HG03095 (cell line): ENCODE data around the gene APRT.

Source experiments
- ATAC-seq: cut with Tn5 transposase; IDR thresholded peaks from one replicate; pipeline ENCODE4 v1.9.1; 2021; ENCODE audit warnings: moderate library complexity; ENCODE audit not compliant: unreplicated experiment

The APRT gene

DNA sequence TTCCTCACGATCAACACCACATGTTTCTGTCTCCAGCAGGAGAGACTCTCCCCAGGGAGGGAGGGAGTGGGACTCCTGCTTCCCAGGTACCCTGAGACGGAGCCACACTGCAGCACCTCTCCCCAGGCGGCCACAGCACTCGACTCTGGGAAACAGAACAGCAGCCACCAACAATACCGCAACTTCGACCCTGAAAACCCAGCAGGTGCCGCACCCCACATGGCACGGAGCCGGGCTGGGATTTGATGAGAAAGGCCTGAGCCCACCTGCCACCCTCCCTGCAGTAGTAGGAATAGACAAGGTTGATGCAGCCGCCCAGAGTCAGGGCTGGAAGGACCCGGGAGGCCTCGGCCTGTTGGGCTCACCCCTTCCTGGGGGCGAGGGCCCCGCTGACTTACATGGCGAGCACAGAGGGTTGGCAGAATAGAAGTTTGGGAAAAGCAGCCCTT is 30.6 kb upstream of the APRT start:
- no peak for ATAC-seq

DNA sequence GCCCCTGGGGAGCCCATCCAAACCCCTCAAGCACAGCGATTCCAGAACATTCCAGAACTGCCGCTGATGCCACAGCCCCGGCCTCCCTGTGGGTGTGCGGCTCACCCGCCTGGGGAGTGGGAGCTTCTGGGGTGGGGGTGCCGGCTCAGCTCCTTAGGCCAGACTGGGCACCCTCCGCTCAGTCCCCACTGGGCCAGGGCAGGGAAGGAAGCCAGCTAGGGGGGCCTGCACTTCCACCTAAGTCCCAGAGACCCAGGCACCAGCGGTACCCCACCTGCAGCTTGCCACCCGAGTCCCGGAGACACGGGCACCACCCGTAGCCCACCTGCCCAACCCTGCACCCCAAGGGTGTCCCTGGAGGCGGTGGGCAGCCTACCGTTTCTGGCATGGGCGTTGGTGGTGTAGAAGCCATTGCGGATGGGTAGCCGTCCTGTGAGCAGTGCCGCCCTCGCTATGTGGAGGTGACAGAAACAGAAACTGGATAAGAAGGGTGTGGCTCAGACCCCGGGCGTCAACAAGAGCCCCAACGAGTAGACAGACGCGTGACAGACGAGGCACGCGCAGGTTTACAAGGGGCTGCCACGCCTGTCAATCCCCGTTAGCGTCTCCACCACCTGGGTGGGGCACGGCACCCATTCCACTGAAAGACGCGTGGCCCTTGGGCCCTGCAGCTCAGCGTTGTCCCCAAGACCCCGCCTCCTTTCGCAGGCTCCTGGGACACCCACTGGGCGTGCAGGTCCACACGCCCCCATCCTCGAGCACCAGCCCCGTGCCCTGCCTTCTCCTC is 30.0 kb upstream of the APRT start:
- no peak for ATAC-seq

DNA sequence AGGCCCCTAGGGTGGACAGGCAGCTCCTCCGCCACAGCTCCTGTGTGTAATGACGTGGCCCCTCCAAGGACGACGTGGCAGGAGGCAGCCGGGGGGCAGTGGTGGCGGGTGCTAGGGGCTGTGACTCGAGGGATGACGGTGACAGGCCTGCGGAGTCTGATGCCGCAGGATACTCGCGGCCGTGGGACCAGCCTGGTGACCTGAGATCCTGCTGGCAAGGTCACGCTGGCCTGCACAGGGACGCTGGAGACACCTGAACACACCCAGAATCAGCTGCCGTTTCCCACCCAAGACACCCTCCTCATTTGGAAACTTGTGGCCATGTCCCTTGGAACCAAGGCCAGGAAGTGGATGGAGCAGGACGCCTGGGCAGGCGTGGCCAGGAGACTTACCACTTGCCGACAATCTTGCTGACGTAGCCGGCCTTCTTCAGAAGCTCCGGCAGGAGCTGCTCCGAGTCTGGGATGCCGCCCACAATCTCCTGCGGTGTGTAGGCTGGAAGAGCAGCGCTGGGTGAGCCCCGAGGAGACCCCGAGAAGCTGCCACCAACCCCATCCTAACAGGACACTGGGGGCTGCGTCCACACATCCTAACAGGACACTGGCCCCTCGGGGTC is 29.0 kb upstream of the APRT start:
- no peak for ATAC-seq

DNA sequence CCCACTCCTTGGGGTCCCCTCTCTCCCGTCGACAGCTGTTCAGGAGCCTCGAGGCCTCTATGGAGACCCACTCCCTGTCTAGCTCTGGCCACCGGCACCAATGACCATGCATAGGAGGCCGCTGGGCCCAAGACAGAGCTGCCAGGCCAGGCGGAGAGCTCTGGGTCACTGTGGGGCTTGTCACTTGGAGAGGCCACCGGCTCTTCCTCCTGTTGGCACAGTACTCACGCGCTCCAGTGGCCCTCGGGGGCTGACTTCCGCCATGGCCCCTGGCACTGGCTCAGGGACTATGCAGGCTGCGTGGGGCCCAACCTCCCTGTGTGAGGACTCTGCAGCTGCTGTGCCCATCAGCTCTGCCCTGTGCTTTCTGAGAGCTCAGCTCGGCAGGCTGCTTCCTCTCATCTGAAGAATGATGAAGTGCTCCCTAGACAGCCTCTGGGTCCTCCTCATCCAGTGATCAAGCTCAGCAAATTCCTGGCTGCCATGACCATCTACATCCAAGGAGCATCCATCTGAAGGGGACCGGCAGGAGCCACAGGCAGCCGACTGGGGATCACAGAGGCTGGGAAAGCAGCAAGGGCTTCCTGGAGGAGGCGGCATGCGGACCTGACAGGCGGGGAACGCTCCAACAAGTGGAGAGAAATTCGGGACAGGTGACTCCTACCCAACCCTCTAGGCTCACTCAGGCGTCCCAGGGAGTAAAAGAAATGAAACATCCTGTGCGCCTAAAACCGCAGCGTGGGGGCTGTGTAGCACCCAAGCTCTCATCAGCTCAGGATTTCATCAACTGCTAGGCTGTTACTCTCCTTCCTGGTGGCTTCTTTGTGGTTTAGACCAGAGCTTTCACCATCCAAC is 28.2 kb upstream of the APRT start:
- ATAC-seq: no peak

DNA sequence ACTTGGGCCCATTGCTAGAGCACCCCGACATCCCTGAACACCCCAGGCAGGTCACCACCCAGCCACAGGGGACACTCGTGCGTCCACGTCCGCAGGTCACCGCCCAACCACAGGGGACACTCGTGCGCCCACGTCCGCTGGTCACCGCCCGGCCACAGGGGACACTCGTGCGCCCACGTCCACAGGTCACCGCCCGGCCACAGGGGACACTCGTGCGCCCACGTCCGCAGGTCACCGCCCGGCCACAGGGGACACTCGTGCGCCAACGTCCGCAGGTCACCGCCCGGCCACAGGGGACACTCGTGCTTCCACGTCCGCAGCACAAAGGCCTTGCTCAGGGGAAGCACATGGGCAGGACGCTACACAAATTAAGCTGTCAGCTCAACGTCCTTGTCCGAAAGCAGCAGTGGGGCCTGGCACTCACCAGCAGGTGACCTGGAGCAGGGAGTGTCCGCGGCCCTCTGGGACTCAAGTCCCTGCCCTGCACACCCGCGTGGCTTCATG is 27.4 kb upstream of the APRT start:
- no peak for ATAC-seq

DNA sequence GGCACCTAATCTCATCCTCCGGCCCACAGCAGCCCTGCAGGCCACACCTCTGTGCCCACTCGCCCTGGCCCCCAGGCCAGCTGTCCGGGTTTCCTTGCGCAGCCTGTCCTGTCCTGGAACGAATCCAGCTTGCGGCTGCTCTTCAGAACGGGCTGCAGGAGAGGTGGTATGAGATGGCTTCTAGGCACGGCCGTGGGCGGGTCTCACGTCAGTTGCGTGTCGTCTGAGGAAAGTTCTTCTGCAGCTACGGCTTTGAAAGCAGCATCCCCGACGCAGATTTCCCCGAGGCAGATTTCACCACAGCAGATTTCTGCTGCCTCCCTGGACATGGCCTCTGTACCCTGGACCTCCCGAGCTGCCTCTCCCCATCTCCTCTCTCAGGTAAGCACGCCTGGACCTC is 26.8 kb upstream of the APRT start:
- no peak for ATAC-seq

DNA sequence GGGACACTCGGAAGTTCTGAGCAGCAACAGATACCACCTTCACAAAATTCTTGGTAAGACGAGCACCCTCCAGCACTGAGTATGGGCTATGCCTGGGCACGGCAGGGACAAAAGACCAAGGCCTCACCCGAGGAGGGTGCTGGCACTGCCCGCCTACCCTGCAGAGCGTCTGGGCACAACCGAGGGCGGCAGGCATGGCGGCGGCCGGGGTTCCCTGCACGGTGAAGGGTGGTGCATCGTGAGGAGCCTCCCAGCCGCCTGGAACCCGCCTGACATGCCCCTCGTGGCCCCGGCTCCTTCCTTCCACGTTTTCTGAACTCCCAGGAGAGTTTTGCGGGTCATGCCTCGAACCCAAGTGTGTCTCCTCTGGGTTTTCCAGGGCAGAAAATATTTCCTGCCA is 26.1 kb upstream of the APRT start:
- no peak for ATAC-seq

DNA sequence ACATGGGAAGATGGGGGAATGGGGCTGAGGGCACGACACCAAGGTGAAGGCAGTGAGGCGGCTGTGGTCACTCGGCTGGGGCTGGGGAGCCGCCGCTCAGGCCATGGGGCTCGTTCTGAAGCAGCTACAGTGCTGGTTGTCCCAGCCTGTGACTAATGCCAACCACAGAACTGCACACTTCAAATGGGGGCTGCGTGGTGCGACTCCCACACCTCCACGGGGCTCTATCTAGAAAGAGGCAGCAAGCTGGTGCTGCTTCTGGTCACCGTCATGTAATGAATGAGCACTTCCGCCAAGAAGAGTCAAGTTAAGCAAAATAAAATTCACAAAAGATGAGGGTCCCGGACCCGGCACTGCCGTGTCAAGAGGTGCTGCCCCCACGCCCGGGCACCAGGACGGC is 25.1 kb upstream of the APRT start:
- no peak for ATAC-seq

DNA sequence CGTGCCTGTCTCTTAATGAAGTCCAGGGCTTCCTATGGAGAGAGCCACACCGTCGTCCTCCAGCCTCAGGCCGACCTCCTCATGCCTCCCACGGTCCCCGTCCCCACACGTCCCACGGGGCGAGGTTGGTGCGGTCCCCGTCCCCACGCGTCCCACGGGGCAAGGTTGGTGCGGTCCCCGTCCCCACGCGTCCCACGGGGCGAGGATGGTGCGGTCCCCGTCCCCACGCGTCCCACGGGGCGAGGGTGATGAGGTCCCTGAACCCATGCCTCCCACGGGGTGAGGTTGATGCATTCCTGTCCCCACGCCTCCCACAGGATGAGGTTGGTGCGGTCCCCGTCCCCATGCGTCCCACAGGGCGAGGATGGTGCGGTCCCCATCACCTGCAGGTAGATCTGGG is 24.1 kb upstream of the APRT start:
- ATAC-seq: no peak

DNA sequence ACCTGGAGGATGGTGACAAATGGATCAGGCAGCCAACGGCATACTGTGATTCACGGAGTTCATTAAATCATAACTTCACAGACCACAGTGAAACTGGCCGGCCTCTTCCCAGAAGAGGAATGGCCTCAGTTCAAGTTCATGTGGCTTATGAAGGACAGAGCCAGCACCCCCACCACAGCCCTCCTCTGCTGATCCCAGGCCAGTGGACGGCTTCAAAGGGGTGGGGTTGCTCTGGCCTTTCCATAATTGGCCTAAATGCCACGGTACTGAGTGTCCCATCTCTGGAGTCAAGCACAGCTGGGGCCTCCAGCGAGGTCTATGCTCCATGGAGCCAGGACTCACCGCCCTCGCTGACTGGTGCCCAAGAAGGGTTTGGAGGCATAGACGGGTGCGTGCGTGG is 23.7 kb upstream of the APRT start:
- no peak for ATAC-seq

DNA sequence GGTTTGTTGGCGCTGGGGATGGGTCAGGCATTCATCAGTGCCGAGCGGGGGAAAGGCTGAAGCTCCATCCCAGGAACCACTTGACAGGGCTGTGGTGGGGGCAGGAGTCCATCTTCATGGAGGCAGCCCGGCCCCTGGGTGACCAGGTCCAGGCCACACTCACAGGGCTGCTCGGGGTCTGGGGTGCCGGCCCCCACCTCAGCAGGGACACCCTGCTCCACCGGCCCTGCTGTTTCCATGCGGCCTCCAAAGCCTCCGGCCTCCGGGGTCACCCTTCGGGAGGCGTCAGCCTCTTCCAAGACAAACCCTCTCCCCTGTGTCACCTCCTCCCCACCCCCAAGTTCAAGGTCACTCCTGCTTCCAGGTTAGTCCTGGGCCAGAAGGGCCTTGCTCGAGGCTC is 22.9 kb upstream of the APRT start:
- no peak for ATAC-seq

DNA sequence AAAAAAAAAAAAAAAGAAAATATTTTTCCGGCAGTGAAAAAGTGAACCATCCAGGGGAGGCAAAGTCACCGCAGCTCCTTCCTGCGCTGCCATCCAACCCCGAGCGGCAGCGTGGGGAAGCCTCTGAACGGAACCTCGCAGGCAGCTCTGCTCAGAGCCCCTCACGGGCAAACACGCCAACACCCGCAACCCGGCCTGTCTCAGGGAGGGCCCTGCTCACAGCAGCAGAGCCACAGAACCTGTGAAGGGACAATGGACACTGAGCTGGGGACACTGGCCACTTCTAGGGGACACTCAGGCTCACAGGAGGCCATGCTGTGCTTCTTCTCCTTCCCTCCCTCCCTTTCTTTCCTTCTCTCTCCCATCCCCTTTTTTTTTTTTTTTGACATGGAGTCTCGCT is 21.4 kb upstream of the APRT start:
- ATAC-seq: no peak

DNA sequence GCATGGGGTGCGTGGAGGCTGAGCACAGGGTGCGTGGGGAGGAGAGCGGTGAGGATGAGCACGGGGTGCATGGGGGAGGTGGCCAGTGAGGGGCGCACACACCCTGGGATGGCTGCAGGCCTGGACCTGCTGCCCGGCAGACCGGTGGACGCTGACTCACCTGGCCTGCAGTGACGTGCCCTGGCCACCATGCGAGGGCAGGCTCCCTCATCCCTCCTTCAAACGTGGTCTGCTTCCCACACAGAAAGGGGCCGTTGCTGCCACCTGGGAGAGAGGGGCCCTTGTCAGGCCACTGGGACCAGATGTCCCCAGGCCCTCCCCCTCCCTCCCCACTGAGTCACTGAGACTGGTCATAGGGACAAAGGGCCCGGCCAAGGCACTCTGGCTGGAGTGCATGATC is 20.1 kb upstream of the APRT start:
- ATAC-seq: no peak

DNA sequence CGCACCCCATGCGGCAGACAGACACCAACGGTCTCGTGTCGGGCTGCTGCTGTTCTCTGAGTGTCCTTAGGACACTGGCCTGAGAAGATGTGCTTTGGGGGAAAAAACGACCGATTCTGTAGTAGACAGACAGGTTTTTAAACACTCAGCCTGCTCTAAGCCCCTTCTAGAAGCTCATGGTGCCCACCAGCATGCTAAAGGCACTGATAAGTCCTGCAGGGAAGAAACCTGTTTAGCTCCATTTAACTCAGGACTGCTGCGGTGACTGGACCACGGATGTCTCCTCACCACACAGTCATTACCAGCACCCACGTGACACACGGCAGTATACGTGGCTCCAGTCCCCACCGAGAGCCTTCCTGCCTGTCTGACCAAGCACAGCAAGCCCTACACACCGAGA is 19.1 kb upstream of the APRT start:
- no peak for ATAC-seq

DNA sequence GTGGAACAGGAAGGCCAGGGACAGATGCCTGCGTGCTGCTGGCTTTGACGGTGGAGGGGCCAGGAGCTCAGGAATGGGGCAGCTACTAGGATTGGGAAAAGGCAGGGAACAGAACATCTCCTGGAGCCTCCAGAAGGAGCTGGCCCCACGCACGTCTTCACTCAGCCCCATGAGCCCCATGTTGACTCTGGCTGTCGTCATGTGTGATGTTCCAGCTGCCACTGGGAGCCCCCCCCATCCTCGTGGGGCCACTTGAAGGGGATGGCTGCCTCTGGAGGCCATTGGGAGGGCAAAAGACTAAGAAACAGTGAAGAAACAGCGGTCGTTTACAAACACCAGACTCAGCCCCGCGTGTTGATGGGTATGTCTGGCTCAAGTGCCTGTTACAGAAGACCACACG is 18.5 kb upstream of the APRT start:
- ATAC-seq: no peak

DNA sequence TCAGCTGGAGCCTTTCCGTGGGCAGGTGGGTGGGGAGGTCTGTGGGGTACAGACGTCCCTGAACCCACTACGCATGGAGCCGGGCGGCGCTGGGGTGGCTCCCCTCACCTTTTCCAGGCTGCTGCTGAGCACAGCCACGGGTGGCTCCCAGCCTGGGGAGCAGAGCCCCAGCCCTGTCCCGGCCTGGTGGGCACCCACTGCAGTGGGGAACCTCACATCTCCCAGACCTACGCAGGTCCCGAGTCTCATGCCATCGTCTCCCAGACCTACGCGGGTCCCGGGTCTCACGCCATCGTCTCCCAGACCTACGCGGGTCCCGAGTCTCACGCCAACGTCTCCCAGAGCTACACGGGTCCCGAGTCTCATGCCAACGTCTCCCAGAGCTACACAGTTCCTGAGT is 17.0 kb upstream of the APRT start:
- ATAC-seq: no peak

DNA sequence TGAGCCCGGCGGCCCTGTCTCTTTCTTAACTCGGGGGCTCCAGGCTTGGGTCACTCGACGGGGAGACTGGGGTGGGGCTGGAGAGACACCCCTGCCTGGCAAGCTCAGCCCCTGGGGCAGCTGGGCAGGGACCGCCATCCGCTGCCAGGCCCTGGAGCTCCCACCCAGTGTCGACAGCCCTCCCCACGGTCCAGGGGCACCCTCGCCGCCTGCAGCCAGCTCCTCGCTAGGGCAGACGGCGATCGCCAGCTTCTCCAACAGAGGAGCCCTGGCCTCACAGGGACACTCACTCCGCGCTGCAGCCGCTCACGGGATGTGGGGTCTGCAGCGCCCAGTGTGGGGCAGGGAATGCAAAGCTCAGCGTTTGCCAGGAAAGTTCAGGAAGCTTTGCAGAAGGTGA is 16.0 kb upstream of the APRT start:
- ATAC-seq: no peak

DNA sequence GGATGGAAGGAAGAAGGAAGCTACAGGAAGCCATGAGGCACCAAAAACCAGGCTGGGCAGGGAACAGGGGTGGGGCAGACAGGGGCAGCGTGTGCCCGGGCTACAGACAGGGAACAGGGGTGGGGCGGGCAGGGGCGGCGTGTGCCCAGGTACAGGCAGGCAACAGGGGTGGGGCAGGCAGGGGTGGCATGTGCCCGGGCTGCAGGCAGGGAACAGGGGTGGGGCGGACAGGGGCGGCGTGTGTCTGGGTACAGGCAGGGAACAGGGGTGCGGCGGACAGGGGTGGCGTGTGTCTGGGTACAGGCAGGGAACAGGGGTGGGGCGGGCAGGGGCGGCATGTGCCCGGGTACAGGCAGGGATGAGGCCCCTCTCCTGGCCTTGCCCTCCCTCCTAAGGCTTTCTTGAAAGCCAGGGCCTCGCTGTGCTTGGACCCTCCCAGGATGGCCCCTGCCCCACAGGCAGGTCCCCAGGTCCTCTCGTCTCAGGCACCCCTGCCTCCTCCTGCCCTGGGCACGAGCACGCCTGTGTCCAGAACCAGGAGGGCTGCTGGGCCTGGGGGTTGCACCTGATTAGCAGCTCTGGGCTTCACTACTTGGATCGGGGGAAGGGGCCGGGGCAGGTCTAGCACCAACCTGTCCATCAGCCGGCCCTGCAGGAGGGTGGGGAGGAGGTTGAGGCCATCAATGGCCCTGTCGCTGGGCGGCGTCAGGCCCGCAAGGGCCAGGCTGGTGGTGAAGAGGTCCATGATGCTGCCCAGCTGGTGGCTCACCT is 14.5 kb upstream of the APRT start:
- ATAC-seq: no peak

DNA sequence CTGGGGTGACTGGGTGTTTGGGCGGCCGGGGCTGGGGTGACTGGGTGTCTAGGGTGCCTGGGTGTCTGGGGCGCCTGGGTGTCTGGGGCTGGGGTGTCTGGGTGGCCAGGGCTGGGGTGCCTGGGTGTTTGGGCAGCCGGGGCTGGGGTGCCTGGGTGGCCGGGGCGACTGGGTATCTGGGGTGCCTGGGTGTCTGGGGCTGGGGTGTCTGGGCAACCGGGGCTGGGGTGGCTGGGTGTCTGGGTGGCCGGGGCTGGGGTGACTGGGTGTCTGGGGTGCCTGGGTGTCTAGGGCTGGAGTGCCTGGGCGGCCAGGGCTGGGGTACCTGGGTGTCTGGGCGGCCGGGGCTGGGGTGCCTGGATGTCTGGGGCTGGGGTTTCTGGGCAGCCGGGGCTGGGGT is 13.4 kb upstream of the APRT start:
- ATAC-seq: no peak

DNA sequence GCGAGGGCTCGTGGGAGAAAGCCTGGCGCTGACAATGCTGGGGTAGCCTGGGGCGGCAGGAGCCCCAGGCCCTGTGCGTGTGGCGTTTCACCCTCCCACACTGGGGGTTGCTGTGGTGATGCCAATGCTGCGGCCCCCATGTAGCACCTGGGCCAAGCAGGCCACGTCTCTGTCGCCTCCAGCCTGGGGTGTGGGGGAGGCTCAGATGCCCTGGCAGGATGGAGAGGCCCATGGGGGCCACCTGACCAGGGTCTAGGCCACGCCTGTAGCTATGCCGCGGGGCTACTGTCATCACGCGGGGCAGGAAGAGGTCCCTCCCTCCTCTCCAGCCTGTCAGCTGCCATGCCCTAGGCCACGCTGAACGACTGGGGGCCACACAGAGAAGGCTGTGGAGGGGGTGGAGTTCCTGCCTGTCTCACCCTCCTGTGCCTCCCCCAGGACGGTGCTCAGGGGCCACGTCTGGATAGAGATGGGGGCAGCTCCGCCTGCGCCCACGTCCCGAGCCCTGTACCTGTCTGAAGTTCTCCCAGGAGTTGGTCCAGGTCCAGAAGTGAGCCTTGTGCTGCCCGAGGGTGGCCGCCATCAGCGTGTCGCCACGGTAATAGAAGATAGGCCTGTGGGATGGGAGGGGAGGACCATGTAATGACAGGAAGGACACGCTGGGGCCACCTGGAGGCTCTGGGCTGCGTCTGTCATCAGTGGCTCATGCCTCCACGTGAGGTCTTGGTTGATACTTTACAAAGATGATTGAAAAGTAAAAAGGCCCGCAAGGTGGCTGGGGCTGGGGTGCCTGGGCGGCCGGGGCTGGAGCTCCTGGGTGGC is 12.7 kb upstream of the APRT start:
- no peak for ATAC-seq
